HEK293 (cell line): ENCODE results near the gene LGR5.
A peak's percentile ranks its signal among the peaks of the same experiment; 100 is the strongest.

Experiments used
- HOXC10 ChIP-seq: sonication (generic); formaldehyde crosslinking; IDR thresholded peaks from 2 replicates; pipeline ENCODE4 v1.8.1; 2023; ENCODE audit warnings: mild to moderate bottlenecking, missing genetic modification reagents
- INSM2 ChIP-seq: fragments of 450-650 bp; formaldehyde crosslinking; IDR thresholded peaks from 2 replicates; pipeline ENCODE4 v1.5.1; 2016; ENCODE audit warnings: missing biosample characterization, missing genetic modification characterization
- ZBTB1 ChIP-seq: fragments of 450-650 bp; formaldehyde crosslinking; IDR thresholded peaks from 2 replicates; pipeline ENCODE4 v1.5.1; 2016; ENCODE audit warnings: missing biosample characterization, missing genetic modification characterization
- ZBTB8A ChIP-seq: fragments of 450-650 bp; formaldehyde crosslinking; IDR thresholded peaks from 2 replicates; pipeline ENCODE4 v1.5.1; 2016; ENCODE audit warnings: missing biosample characterization, missing genetic modification characterization
- ZEB2 ChIP-seq: fragments of 450-650 bp; formaldehyde crosslinking; IDR thresholded peaks from 2 replicates; pipeline ENCODE4 v1.5.1; 2016; ENCODE audit warnings: missing biosample characterization, missing genetic modification characterization
- ZNF132 ChIP-seq: fragments of 450-650 bp; formaldehyde crosslinking; IDR thresholded peaks from 2 replicates; pipeline ENCODE4 v1.5.1; 2017; ENCODE audit warnings: missing biosample characterization, missing genetic modification characterization, borderline replicate concordance
- ZNF146 ChIP-seq: fragments of 450-650 bp; formaldehyde crosslinking; IDR thresholded peaks from 2 replicates; pipeline ENCODE4 v1.5.1; 2016; ENCODE audit warnings: missing biosample characterization, missing genetic modification characterization
- ZNF292 ChIP-seq: fragments of 450-650 bp; formaldehyde crosslinking; IDR thresholded peaks from 2 replicates; pipeline ENCODE4 v1.5.1; 2016; ENCODE audit warnings: low read depth, missing biosample characterization, missing genetic modification characterization, borderline replicate concordance
- ZNF302 ChIP-seq: fragments of 450-650 bp; formaldehyde crosslinking; IDR thresholded peaks from 2 replicates; pipeline ENCODE4 v1.5.1; 2016; ENCODE audit warnings: missing biosample characterization, missing genetic modification characterization, low read depth
- ZNF335 ChIP-seq: fragments of 450-650 bp; formaldehyde crosslinking; conservative IDR thresholded peaks from 2 replicates; pipeline ENCODE4 v1.5.1; 2016; ENCODE audit warnings: missing biosample characterization, missing genetic modification characterization
- ZNF350 ChIP-seq: fragments of 450-650 bp; formaldehyde crosslinking; IDR thresholded peaks from 2 replicates; pipeline ENCODE4 v1.5.0; 2017; ENCODE audit warnings: missing biosample characterization, mild to moderate bottlenecking, missing genetic modification characterization
- ZNF404 ChIP-seq: fragments of 450-650 bp; formaldehyde crosslinking; IDR thresholded peaks from 2 replicates; pipeline ENCODE4 v1.5.1; 2017; ENCODE audit warnings: missing biosample characterization, missing genetic modification characterization
- ZNF488 ChIP-seq: fragments of 450-650 bp; formaldehyde crosslinking; IDR thresholded peaks from 2 replicates; pipeline ENCODE4 v1.5.1; 2016; ENCODE audit warnings: missing biosample characterization, missing genetic modification characterization
- ZNF501 ChIP-seq: fragments of 450-650 bp; formaldehyde crosslinking; IDR thresholded peaks from 2 replicates; pipeline ENCODE4 v1.5.1; 2016; ENCODE audit warnings: missing biosample characterization, missing genetic modification characterization
- ZNF514 ChIP-seq: fragments of 450-650 bp; formaldehyde crosslinking; IDR thresholded peaks from 2 replicates; pipeline ENCODE4 v1.5.1; 2016; ENCODE audit warnings: missing biosample characterization, missing genetic modification characterization
- ZNF560 ChIP-seq: fragments of 450-650 bp; formaldehyde crosslinking; IDR thresholded peaks from 2 replicates; pipeline ENCODE4 v1.5.1; 2017; ENCODE audit warnings: missing biosample characterization, missing genetic modification characterization, borderline replicate concordance
- ZNF776 ChIP-seq: fragments of 450-650 bp; formaldehyde crosslinking; IDR thresholded peaks from 2 replicates; pipeline ENCODE4 v1.5.0; 2017; ENCODE audit warnings: missing biosample characterization, missing genetic modification characterization, borderline replicate concordance
- ZNF837 ChIP-seq: fragments of 450-650 bp; formaldehyde crosslinking; IDR thresholded peaks from 2 replicates; pipeline ENCODE4 v1.5.1; 2016; ENCODE audit warnings: missing biosample characterization, missing genetic modification characterization
- ZXDB ChIP-seq: fragments of 450-650 bp; formaldehyde crosslinking; IDR thresholded peaks from 2 replicates; pipeline ENCODE4 v1.5.1; 2016; ENCODE audit warnings: missing biosample characterization, missing genetic modification characterization
- TF ChIP-seq, protein P1 (sequence below): IDR thresholded peaks from 2 replicates; pipeline ENCODE4 v1.6.1; 2011; ENCODE audit warnings: mild to moderate bottlenecking, low read depth, low read length, borderline replicate concordance
- TF ChIP-seq, protein P2 (sequence below): fragments of 450-650 bp; formaldehyde crosslinking; IDR thresholded peaks from 2 replicates; pipeline ENCODE4 v1.5.1; 2016; ENCODE audit warnings: missing biosample characterization, missing genetic modification characterization
- TF ChIP-seq, protein P3 (sequence below): fragments of 450-650 bp; formaldehyde crosslinking; IDR thresholded peaks from 2 replicates; pipeline ENCODE4 v1.5.1; 2016; ENCODE audit warnings: missing biosample characterization, missing genetic modification characterization
- TF ChIP-seq, protein P4 (sequence below): fragments of 450-650 bp; formaldehyde crosslinking; IDR thresholded peaks from 2 replicates; pipeline ENCODE4 v1.5.1; 2016; ENCODE audit warnings: missing biosample characterization, missing genetic modification characterization
- TF ChIP-seq, protein P5 (sequence below): fragments of 450-650 bp; formaldehyde crosslinking; conservative IDR thresholded peaks from 2 replicates; pipeline ENCODE4 v1.5.1; 2016; ENCODE audit warnings: low read depth, missing biosample characterization, missing genetic modification characterization
- TF ChIP-seq, protein P6 (sequence below): fragments of 450-650 bp; formaldehyde crosslinking; IDR thresholded peaks from 2 replicates; pipeline ENCODE4 v1.5.1; 2017; ENCODE audit warnings: missing biosample characterization, missing genetic modification characterization

The LGR5 gene

DNA sequence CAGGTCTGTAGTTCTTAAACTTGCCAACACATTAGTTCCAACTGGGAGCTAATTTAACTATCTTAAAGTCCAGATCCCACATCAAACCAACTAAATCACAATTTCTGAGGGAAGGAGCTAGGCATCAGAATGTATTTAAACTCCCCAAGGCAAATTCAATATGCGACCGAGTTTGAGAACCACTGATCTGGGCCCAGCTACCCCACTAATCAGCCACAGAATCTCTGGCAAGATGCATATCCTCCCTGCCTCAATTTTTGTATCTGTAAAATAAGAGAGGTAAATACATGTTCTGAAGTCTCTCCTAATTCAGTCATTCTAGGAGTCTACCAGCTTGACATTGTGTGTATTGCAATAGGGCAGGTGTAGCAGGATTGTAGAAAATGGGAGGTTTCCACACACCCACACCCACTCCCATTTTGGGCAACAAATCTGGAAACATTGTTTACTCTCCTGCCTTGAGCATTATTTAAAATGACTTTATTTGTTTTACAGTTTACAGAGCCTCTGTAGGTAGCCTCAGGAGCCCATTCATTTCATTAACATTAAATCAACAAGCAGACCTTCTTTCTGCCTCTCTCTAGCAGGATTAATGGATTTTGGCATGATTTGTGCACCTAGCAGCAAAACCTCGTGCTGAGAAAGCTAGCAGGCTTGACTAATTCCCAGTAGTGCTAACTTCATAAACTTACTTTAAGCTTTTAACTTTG lies 15.6 kb downstream of the LGR5 start (continued):
- TF ChIP-seq, protein P1, sequence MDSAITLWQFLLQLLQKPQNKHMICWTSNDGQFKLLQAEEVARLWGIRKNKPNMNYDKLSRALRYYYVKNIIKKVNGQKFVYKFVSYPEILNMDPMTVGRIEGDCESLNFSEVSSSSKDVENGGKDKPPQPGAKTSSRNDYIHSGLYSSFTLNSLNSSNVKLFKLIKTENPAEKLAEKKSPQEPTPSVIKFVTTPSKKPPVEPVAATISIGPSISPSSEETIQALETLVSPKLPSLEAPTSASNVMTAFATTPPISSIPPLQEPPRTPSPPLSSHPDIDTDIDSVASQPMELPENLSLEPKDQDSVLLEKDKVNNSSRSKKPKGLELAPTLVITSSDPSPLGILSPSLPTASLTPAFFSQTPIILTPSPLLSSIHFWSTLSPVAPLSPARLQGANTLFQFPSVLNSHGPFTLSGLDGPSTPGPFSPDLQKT = no peak
- no peak for TF ChIP-seq ZEB2
- TF ChIP-seq ZNF776 (tag by site-specific recombination) = no peak
- peak; percentile 77 for TF ChIP-seq ZBTB8A (tag by site-specific recombination)
- TF ChIP-seq INSM2 (tag by site-specific recombination) = peak; percentile 67; the same call in 1 of the 2 replicates
- TF ChIP-seq ZNF404 (tag by site-specific recombination) = no peak
- no peak for TF ChIP-seq ZNF488 (tag by site-specific recombination)
- TF ChIP-seq ZXDB (tag by site-specific recombination) = peak; percentile 53
- TF ChIP-seq, protein P2, sequence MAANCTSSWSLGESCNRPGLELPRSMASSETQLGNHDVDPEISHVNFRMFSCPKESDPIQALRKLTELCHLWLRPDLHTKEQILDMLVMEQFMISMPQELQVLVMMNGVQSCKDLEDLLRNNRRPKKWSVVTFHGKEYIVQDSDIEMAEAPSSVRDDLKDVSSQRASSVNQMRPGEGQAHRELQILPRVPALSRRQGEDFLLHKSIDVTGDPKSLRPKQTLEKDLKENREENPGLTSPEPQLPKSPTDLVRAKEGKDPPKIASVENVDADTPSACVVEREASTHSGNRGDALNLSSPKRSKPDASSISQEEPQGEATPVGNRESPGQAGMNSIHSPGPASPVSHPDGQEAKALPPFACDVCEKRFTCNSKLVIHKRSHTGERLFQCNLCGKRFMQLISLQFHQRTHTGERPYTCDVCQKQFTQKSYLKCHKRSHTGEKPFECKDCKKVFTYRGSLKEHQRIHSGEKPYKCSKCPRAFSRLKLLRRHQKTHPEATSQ (tag by site-specific recombination) = no peak
- TF ChIP-seq ZNF146 (tag by site-specific recombination) = no peak
- TF ChIP-seq ZNF292 (tag by site-specific recombination) = no peak
- no peak for TF ChIP-seq ZNF335 (tag by site-specific recombination)
- TF ChIP-seq HOXC10 (CRISPR knock-in tag) = no peak
- TF ChIP-seq ZNF837 (tag by site-specific recombination) = no peak
- no peak for TF ChIP-seq ZNF302
- TF ChIP-seq ZNF501 (tag by site-specific recombination) = no peak
- no peak for TF ChIP-seq ZNF132
- TF ChIP-seq, protein P3, sequence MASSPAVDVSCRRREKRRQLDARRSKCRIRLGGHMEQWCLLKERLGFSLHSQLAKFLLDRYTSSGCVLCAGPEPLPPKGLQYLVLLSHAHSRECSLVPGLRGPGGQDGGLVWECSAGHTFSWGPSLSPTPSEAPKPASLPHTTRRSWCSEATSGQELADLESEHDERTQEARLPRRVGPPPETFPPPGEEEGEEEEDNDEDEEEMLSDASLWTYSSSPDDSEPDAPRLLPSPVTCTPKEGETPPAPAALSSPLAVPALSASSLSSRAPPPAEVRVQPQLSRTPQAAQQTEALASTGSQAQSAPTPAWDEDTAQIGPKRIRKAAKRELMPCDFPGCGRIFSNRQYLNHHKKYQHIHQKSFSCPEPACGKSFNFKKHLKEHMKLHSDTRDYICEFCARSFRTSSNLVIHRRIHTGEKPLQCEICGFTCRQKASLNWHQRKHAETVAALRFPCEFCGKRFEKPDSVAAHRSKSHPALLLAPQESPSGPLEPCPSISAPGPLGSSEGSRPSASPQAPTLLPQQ (tag by site-specific recombination) = no peak
- TF ChIP-seq, protein P4, sequence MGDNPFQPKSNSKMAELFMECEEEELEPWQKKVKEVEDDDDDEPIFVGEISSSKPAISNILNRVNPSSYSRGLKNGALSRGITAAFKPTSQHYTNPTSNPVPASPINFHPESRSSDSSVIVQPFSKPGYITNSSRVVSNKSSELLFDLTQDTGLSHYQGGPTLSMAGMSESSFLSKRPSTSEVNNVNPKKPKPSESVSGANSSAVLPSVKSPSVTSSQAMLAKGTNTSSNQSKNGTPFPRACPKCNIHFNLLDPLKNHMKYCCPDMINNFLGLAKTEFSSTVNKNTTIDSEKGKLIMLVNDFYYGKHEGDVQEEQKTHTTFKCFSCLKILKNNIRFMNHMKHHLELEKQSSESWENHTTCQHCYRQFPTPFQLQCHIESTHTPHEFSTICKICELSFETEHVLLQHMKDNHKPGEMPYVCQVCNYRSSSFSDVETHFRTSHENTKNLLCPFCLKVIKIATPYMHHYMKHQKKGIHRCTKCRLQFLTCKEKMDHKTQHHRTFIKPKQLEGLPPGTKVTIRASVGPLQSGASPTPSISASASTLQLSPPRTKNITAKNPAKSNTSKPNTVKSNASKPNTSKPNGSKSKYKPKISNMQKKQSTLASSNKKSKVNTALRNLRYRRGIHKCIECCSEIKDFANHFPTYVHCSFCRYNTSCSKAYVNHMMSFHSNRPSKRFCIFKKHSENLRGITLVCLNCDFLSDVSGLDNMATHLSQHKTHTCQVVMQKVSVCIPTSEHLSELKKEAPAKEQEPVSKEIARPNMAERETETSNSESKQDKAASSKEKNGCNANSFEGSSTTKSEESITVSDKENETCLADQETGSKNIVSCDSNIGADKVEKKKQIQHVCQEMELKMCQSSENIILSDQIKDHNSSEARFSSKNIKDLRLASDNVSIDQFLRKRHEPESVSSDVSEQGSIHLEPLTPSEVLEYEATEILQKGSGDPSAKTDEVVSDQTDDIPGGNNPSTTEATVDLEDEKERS (tag by site-specific recombination) = no peak
- no peak for TF ChIP-seq ZNF514 (tag by site-specific recombination)
- TF ChIP-seq, protein P5, sequence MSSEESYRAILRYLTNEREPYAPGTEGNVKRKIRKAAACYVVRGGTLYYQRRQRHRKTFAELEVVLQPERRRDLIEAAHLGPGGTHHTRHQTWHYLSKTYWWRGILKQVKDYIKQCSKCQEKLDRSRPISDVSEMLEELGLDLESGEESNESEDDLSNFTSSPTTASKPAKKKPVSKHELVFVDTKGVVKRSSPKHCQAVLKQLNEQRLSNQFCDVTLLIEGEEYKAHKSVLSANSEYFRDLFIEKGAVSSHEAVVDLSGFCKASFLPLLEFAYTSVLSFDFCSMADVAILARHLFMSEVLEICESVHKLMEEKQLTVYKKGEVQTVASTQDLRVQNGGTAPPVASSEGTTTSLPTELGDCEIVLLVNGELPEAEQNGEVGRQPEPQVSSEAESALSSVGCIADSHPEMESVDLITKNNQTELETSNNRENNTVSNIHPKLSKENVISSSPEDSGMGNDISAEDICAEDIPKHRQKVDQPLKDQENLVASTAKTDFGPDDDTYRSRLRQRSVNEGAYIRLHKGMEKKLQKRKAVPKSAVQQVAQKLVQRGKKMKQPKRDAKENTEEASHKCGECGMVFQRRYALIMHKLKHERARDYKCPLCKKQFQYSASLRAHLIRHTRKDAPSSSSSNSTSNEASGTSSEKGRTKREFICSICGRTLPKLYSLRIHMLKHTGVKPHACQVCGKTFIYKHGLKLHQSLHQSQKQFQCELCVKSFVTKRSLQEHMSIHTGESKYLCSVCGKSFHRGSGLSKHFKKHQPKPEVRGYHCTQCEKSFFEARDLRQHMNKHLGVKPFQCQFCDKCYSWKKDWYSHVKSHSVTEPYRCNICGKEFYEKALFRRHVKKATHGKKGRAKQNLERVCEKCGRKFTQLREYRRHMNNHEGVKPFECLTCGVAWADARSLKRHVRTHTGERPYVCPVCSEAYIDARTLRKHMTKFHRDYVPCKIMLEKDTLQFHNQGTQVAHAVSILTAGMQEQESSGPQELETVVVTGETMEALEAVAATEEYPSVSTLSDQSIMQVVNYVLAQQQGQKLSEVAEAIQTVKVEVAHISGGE = no peak
- TF ChIP-seq, protein P6, sequence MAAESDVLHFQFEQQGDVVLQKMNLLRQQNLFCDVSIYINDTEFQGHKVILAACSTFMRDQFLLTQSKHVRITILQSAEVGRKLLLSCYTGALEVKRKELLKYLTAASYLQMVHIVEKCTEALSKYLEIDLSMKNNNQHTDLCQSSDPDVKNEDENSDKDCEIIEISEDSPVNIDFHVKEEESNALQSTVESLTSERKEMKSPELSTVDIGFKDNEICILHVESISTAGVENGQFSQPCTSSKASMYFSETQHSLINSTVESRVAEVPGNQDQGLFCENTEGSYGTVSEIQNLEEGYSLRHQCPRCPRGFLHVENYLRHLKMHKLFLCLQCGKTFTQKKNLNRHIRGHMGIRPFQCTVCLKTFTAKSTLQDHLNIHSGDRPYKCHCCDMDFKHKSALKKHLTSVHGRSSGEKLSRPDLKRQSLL = peak; percentile 80
- TF ChIP-seq ZNF560 (tag by site-specific recombination) = no peak
- 0 out of 2 replicates have a peak, but pooled peaks have one; percentile 16 for TF ChIP-seq ZBTB1 (tag by site-specific recombination)
- no peak for TF ChIP-seq ZNF350 (tag by site-specific recombination)
